ENCODE measurements around the gene MPO.

Gene MPO

DNA sequence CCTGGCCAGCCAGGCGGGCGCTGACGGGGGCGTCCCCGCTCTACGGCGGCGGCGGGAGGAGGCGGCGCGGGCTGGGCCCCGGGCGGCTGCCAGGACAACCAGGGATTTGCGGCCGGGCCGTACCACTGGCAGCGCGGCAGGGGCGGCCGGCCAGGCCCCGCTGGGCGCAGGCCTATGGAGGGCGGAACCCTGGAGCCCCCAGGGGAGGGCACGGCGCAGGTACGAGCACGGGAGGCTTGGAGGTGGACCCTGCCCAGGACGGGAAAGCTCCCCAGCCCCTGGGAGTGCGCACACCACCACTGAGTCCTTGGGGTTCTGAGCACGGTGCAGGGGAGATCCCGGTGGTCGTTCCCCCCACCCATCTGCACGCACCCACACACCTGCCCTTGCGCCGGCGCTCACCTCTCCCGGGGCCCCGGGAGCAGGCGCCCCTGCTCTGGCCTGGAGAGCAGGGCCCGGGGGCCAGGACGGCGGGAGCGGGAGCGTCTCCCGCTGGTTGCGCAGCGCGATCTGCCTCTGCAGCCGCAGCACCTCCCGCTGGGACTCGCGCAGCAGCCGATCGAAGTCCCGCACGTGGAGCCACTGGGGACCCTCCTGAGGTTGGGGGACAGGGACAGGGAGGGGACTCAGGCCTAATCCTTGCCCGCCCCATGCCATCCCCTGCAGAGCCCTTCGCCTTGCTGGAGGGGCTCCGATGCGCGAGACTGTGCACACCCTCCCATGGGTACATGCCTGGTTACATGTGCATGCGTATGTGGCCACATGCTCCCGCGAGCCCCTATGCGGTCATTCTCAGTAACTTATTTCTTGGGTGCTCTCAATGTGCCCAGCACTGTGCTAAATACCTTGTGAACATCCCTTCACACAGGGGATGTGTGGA is 43.9 kb upstream of the MPO start:
- peak; percentile 43 for DNase-seq (ENCODE audit: low read depth)
- peak overlapping the region; percentile 51 for H3K9ac ChIP-seq (ENCODE audit: low read length)
- peaks cover 4% of the 10 kb centered on the region for H3K4me1 ChIP-seq (ENCODE audit: control insufficient read depth, insufficient read depth, low read length)

DNA sequence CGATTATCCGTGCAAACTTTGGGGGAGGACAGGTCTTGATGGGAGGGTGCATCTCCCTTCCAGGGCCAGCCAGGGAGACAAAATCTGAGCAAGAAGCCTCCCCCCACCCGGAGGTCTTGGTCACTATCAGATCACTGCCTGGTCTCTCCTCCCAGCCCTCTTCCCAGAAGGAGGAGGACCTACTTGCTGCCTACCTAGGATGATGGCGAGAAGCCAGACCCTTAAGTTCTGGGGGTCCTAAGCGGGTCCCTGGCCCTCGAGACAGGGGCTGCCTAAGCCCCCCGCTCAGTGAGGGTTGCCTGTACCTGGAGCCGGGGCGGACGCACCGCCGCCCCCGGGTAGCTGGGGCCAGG is 43.3 kb upstream of the MPO start:
- Histone ChIP-seq H3K27me3 (replicated peaks; ENCODE audit: control insufficient read depth, insufficient read depth, low read length) (peaks cover 65% of the 10 kb centered on the region), H3K9me3 (ENCODE audit: control insufficient read depth, low read length) (no peaks in the 10 kb centered on the region), H3K4me1 (ENCODE audit: control insufficient read depth, insufficient read depth, low read length) (peaks cover 4% of the 10 kb centered on the region), H3K36me3 (ENCODE audit: control insufficient read depth, insufficient read depth, low read length, severe bottlenecking) (no peaks in the 10 kb centered on the region), H3K4me3 (ENCODE audit: low read length) (peak overlapping the region; percentile 70), H3K9ac (ENCODE audit: low read length) (no peak overlapping the region)
- no peak for DNase-seq (ENCODE audit: low read depth)

More for the DNA sequence above, 43.9 kb upstream of the MPO start:
- no peaks in the 10 kb centered on the region for H3K9me3 ChIP-seq (ENCODE audit: control insufficient read depth, low read length)
- no peaks in the 10 kb centered on the region for H3K36me3 ChIP-seq (ENCODE audit: control insufficient read depth, insufficient read depth, low read length, severe bottlenecking)
- H3K4me3 ChIP-seq (ENCODE audit: low read length) = peak overlapping the region; percentile 70
- peaks cover 69% of the 10 kb centered on the region for H3K27me3 ChIP-seq (replicated peaks; ENCODE audit: control insufficient read depth, insufficient read depth, low read length)

DNA sequence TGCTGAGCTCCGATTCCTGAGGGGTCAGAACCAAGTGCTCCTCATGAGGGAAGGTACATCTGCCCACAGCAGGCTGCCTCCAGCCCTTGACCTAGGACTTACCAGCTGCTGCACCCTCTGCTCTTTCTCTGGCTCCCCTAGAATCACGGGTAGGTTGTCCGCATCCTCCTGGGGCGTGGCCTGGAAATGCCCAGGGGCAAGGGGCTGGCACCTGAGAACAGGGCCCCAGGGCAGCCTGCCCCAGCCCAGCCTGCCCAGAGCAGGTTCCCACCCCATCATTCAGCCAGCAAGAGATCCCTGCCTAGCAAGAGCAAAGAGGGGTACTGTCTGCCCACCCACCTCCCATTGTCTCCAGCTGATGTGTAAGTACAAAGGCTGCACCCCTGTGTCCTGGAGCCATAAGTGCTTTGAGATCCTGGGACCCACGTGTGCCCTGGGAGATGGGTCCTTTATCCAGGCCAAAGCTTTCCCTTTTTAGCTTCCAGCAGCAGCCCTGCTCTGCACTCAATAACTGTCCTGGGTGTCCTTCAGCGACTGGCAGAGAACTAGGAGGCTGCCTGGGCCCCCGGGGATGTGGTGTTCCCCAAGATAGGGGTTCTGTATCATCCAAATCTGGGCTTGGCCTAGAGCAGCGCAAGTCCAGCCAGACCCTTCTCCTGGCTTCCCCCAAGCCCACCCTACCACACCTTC is 42.8 kb upstream of the MPO start:
- no peak for DNase-seq (ENCODE audit: low read depth)
- Histone ChIP-seq H3K9ac (ENCODE audit: low read length) (no peak overlapping the region), H3K4me3 (ENCODE audit: low read length) (no peak overlapping the region)

DNA sequence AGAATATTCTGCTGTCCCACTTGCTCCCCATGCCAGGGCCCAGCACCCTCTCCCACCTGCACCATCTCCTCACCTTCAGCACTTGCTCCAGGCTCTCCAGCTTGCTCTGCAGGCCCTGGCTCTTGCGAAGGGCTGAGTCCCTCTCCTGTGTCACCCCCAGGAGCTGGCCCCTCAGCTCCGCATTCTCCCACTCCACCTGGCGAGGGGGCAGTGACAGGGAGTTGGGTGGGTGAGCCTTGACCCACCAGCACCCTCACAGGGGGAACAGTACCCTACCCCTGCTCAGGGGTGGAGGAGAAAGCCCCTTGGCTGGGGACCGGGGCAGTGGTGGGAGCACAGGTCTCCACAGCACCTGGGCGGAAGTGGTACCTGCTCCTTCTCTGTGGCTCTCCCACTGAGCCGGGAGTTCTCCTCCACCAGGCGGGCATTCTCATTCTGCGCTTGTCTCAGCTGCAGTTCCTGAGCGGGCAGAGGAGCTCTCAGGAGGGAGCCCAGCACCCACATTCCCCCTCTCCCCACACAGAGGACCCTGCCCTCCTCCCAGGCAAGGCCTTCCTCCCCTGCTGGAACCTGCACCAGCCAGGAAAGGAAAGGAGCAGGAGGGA is 41.9 kb upstream of the MPO start:
- no peak overlapping the region for H3K9ac ChIP-seq (ENCODE audit: low read length)
- no peaks in the 10 kb centered on the region for H3K9me3 ChIP-seq (ENCODE audit: control insufficient read depth, low read length)
- H3K27me3 ChIP-seq (replicated peaks; ENCODE audit: control insufficient read depth, insufficient read depth, low read length) = peaks cover 52% of the 10 kb centered on the region
- DNase-seq (ENCODE audit: low read depth) = no peak
- H3K4me1 ChIP-seq (ENCODE audit: control insufficient read depth, insufficient read depth, low read length) = peaks cover 4% of the 10 kb centered on the region
- no peak overlapping the region for H3K4me3 ChIP-seq (ENCODE audit: low read length)
- no peaks in the 10 kb centered on the region for H3K36me3 ChIP-seq (ENCODE audit: control insufficient read depth, insufficient read depth, low read length, severe bottlenecking)

More for the DNA sequence above, 42.8 kb upstream of the MPO start:
- Histone ChIP-seq H3K36me3 (ENCODE audit: control insufficient read depth, insufficient read depth, low read length, severe bottlenecking) (no peaks in the 10 kb centered on the region), H3K9me3 (ENCODE audit: control insufficient read depth, low read length) (no peaks in the 10 kb centered on the region), H3K4me1 (ENCODE audit: control insufficient read depth, insufficient read depth, low read length) (peaks cover 4% of the 10 kb centered on the region), H3K27me3 (replicated peaks; ENCODE audit: control insufficient read depth, insufficient read depth, low read length) (peaks cover 60% of the 10 kb centered on the region)

DNA sequence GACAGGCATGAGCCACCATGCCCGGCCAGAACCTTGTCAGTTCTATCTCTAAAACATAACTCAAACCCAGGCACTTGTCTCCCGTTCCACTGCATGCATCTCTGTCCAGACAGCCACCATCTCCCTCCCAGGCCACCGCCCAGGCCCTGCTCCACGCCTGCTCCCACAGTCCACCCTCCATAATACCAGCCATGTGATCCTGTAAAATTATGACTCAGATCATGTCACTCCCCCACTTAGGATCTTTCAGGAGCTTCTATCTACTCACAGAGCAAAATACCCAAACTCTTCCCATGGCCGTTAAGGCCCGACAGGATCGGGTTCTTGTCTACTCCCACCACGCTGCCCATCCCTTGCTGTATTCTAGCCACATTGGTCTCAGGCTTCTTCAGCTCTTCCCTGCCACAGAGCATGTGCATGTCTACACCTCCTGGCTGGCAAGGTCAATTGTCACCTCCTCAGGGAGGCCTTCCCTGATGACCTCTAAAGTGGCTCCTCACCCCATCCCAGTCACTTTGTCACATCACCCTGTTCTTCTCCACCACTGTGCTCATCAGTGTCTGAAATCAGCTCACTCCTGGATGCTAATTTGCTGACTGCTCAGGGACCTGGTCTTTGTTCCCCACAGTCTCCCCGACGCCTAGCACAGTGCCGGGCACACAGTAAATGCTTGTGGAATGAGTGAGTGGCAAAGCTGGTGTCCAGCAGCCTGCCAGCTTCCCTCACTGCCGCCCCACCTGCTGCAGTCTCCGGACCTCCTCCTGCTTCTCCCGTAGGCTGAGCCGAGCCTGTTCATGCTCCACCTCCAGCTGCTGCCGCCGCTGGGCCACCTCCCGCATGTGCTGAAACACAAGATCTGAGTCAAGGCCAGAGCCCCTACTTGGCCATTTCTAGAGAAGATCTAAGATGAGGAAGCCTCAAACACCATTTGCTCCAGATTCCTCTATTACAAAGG is 41.1 kb upstream of the MPO start:
- H3K4me1 ChIP-seq (ENCODE audit: control insufficient read depth, insufficient read depth, low read length) = peaks cover 4% of the 10 kb centered on the region
- no peaks in the 10 kb centered on the region for H3K36me3 ChIP-seq (ENCODE audit: control insufficient read depth, insufficient read depth, low read length, severe bottlenecking)
- no peak overlapping the region for H3K9ac ChIP-seq (ENCODE audit: low read length)
- H3K27me3 ChIP-seq (replicated peaks; ENCODE audit: control insufficient read depth, insufficient read depth, low read length) = peaks cover 45% of the 10 kb centered on the region
- H3K4me3 ChIP-seq (ENCODE audit: low read length) = no peak overlapping the region
- DNase-seq (ENCODE audit: low read depth) = no peak
- no peaks in the 10 kb centered on the region for H3K9me3 ChIP-seq (ENCODE audit: control insufficient read depth, low read length)

DNA sequence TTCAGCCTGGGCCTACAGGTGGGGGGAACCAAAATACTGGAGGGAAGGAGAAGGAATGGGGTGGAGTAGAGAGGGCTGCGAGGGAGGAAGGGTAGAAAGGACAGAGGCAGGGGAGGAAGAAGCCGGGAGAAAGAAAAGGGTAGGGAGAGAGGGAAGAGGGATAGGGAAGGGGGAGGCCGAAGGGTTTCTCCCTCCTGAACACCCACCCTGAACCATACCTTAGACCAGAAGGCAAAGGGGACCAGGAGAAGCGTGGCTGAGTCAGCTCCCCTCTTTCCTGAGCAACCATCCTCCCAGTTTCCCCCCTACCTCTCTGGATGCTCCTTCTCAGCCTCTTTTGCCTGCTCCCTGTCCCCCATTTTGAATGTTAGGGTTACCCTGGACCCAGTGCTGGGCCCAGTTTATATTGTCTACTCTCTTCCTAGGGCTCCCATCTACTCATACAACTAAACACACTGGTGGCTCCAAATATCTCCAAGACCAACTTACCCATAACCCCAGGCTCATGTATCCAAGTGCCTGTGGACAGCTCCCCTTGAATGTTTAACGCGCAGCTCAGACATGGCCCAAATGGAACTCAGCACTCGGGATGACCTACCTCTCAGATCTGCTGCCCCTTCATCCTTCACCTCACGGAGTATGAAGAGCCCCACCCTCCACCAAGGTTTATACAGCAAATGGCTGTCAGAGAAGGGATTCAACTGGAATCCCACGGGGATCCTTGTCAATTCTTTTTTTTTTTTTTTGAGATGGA is 40.0 kb upstream of the MPO start:
- peaks cover 43% of the 10 kb centered on the region for H3K27me3 ChIP-seq (replicated peaks; ENCODE audit: control insufficient read depth, insufficient read depth, low read length)
- no peak overlapping the region for H3K4me3 ChIP-seq (ENCODE audit: low read length)
- no peaks in the 10 kb centered on the region for H3K9me3 ChIP-seq (ENCODE audit: control insufficient read depth, low read length)
- H3K36me3 ChIP-seq (ENCODE audit: control insufficient read depth, insufficient read depth, low read length, severe bottlenecking) = no peaks in the 10 kb centered on the region
- DNase-seq (ENCODE audit: low read depth) = no peak
- no peak overlapping the region for H3K9ac ChIP-seq (ENCODE audit: low read length)
- H3K4me1 ChIP-seq (ENCODE audit: control insufficient read depth, insufficient read depth, low read length) = peaks cover 4% of the 10 kb centered on the region

DNA sequence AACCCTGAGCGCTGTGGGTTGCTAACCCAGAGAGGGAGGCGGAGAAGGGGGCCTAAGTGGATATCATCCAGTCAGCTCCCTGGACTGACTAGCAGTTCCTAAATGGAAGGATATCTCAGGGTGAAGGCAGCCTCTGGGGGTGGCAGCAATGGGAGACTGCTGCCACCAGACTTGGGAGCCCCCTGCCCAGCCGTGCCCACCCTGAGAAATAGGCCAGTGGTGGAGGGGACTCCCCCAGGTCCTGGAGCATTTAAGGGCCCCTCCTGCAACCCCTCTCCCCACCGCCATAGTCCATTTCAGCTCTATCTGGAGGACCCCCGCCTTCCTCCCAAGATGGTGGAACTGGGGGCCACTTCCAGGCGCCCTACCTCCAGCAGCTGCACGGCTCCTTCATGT is 39.4 kb upstream of the MPO start:
- no peak overlapping the region for H3K4me3 ChIP-seq (ENCODE audit: low read length)
- peaks cover 4% of the 10 kb centered on the region for H3K4me1 ChIP-seq (ENCODE audit: control insufficient read depth, insufficient read depth, low read length)
- H3K27me3 ChIP-seq (replicated peaks; ENCODE audit: control insufficient read depth, insufficient read depth, low read length) = peaks cover 43% of the 10 kb centered on the region
- no peak for DNase-seq (ENCODE audit: low read depth)
- H3K9me3 ChIP-seq (ENCODE audit: control insufficient read depth, low read length) = no peaks in the 10 kb centered on the region
- H3K9ac ChIP-seq (ENCODE audit: low read length) = no peak overlapping the region
- H3K36me3 ChIP-seq (ENCODE audit: control insufficient read depth, insufficient read depth, low read length, severe bottlenecking) = no peaks in the 10 kb centered on the region

DNA sequence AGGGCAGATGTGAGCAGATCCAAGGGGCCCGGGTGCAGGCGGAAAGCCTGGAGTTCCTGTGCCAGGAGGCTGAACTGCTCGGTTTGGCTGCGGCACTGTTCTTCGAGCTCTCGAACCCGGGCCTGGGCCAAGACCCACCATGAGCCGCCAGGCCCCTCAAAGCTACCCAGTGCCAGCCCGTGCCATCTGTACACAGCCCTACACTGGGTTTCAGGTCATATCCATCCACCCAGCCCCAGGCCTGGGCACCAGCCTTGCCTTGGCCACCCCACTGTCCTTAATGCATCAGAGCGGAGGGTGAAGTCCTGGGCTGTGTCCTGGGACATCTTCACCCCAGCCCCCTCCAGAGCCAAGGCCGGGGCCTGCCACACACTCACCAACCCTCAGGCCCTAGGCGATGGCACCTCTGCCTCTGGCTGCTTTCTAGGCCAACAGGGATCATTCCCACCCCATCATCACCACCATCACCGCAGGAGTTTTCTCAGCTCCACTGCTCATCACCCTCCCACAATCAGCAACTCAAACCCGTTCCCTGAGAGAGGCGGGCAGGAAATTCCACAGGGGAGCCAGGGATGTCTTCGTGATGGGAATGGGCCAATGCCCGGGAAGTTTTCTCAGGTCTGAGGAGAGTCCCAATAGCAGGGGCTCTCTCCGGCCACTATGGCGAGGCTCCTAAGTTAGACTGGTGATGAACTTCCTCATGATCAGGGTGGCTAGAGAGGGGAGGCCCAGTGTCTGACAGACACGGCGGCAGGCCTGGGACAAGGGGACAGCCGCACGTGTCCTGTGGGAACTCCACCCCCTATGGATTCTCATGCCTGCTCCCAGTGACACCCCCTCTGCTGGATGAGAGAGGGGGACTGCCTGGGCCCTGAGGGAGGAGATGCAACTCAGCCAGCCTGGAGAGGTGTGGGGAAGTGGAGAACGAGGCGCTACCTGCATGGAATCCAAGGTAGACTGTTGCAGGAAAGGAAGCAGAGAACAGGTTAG is 38.7 kb upstream of the MPO start:
- DNase-seq (ENCODE audit: low read depth) = no peak
- peaks cover 36% of the 10 kb centered on the region for H3K27me3 ChIP-seq (replicated peaks; ENCODE audit: control insufficient read depth, insufficient read depth, low read length)
- H3K9ac ChIP-seq (ENCODE audit: low read length) = no peak overlapping the region
- no peaks in the 10 kb centered on the region for H3K9me3 ChIP-seq (ENCODE audit: control insufficient read depth, low read length)
- no peaks in the 10 kb centered on the region for H3K36me3 ChIP-seq (ENCODE audit: control insufficient read depth, insufficient read depth, low read length, severe bottlenecking)
- H3K4me1 ChIP-seq (ENCODE audit: control insufficient read depth, insufficient read depth, low read length) = peaks cover under 1% of the 10 kb centered on the region
- H3K4me3 ChIP-seq (ENCODE audit: low read length) = no peak overlapping the region

DNA sequence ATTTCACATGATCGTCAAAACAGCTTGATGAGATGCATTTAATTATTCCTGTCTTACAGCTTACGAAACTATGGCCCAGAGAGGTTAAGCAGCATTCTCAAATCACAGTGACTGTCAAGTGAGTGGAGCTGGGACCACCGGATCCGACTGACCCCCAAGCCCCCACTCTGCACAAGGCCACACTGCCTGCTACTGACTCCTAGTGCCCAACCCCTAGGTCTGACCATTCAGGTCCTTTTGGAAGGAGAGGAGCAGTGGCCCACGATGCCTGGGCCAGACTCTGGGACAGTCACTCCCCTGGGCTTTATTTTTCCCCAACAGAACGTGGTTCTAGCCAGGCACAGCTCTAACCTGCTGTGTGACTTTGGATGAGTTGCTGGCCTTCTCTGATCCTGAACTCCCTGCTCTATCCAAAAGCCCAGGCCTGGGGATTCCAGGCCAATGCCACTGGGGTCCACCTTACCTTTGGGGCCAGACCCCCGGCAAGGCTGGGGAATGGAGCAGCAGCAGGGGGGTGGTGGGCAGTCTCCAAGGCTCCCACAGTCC is 38.0 kb upstream of the MPO start:
- no peaks in the 10 kb centered on the region for H3K36me3 ChIP-seq (ENCODE audit: control insufficient read depth, insufficient read depth, low read length, severe bottlenecking)
- H3K9ac ChIP-seq (ENCODE audit: low read length) = no peak overlapping the region
- H3K9me3 ChIP-seq (ENCODE audit: control insufficient read depth, low read length) = no peaks in the 10 kb centered on the region
- no peak for DNase-seq (ENCODE audit: low read depth)
- H3K27me3 ChIP-seq (replicated peaks; ENCODE audit: control insufficient read depth, insufficient read depth, low read length) = peaks cover 29% of the 10 kb centered on the region
- H3K4me1 ChIP-seq (ENCODE audit: control insufficient read depth, insufficient read depth, low read length) = no peaks in the 10 kb centered on the region
- H3K4me3 ChIP-seq (ENCODE audit: low read length) = no peak overlapping the region

Measured in adipocyte (in vitro differentiated cells).